ENCODE data around the gene UGT1A10.

The UGT1A10 gene

DNA sequence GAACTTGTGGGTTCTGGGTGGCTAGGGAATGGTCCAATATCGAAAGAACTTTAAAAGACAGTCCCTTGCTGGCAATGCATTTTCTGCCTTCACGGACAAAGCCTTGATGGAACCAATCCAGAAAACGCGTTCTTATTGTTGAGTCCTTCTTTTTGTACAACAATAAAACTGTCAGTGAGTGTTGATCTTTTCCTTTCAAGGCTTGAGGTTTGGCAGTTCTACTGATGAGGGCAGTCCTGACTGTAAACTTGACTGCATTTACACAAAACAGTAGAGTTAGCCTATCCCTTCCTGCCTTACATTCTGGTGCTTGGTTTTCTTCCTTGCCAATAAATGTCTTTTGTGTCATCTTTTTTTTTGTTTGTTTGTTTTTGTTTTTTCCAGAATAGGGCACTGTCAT lies 42.9 kb downstream of the UGT1A10 start:
- no peak for TF ChIP-seq EGR1 (IDR thresholded peaks at IDR 0.05)
- no peak for TF ChIP-seq RAD21 (IDR thresholded peaks at IDR 0.05; ENCODE audit: low read depth)
- TF ChIP-seq, protein P1, sequence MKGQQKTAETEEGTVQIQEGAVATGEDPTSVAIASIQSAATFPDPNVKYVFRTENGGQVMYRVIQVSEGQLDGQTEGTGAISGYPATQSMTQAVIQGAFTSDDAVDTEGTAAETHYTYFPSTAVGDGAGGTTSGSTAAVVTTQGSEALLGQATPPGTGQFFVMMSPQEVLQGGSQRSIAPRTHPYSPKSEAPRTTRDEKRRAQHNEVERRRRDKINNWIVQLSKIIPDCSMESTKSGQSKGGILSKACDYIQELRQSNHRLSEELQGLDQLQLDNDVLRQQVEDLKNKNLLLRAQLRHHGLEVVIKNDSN (IDR thresholded peaks at IDR 0.05): no peak
- no peak for TF ChIP-seq NFIC (IDR thresholded peaks at IDR 0.05)
- no peak for TF ChIP-seq YY1 (IDR thresholded peaks at IDR 0.05; ENCODE audit: low read depth)
- no peak for TF ChIP-seq TCF12 (IDR thresholded peaks at IDR 0.05; ENCODE audit: low read depth)
- TF ChIP-seq FOXM1 (IDR thresholded peaks at IDR 0.05; ENCODE audit: borderline replicate concordance, low read depth): no peak
- no peak for TF ChIP-seq EP300 (IDR thresholded peaks at IDR 0.05; ENCODE audit: borderline replicate concordance)
- TF ChIP-seq TAF1 (IDR thresholded peaks at IDR 0.05; ENCODE audit: low read depth): no peak
- TF ChIP-seq, protein P2, sequence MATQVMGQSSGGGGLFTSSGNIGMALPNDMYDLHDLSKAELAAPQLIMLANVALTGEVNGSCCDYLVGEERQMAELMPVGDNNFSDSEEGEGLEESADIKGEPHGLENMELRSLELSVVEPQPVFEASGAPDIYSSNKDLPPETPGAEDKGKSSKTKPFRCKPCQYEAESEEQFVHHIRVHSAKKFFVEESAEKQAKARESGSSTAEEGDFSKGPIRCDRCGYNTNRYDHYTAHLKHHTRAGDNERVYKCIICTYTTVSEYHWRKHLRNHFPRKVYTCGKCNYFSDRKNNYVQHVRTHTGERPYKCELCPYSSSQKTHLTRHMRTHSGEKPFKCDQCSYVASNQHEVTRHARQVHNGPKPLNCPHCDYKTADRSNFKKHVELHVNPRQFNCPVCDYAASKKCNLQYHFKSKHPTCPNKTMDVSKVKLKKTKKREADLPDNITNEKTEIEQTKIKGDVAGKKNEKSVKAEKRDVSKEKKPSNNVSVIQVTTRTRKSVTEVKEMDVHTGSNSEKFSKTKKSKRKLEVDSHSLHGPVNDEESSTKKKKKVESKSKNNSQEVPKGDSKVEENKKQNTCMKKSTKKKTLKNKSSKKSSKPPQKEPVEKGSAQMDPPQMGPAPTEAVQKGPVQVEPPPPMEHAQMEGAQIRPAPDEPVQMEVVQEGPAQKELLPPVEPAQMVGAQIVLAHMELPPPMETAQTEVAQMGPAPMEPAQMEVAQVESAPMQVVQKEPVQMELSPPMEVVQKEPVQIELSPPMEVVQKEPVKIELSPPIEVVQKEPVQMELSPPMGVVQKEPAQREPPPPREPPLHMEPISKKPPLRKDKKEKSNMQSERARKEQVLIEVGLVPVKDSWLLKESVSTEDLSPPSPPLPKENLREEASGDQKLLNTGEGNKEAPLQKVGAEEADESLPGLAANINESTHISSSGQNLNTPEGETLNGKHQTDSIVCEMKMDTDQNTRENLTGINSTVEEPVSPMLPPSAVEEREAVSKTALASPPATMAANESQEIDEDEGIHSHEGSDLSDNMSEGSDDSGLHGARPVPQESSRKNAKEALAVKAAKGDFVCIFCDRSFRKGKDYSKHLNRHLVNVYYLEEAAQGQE (IDR thresholded peaks at IDR 0.05; ENCODE audit: low read depth): no peak
- no peak for TF ChIP-seq TEAD4 (IDR thresholded peaks at IDR 0.05)
- TF ChIP-seq ZBTB7A (IDR thresholded peaks at IDR 0.05; ENCODE audit: low read depth): no peak
- TF ChIP-seq CREB1 (IDR thresholded peaks at IDR 0.05; ENCODE audit: low read depth): no peak
- TF ChIP-seq, protein P3, sequence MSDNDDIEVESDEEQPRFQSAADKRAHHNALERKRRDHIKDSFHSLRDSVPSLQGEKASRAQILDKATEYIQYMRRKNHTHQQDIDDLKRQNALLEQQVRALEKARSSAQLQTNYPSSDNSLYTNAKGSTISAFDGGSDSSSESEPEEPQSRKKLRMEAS (IDR thresholded peaks at IDR 0.05): no peak

DNA sequence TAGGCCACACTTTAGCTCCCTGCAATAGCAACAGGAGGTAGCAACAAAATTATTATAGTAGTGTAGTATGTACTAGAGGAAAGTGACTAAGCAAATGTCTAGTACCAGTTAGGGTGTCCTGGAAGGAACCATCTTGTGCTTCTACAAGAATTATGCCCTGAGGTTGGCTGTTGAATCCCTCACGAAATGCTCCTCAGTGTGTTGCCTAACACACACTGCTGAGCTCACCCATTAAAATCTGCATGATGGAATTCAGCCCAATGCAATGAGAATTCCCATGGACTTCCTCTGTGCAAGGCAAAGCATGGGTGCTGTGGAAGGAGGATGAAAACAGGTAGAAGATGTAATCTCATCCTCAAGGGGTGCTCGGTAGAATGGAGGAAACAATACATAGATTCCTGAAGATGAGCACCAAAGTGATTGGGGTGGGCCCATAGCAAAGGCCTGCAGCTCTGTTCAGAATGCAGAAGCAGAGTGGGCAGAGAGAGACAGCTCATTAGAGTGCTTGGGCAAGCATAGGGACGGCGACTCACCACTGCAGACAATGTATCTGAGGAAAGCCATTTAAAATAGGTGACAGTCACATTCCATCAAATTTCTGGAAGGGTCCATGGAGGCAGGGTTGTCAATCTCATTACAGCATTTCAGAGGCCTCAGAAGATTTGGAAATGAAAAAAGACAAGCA lies 44.3 kb downstream of the UGT1A10 start:
- TF ChIP-seq TEAD4 (IDR thresholded peaks at IDR 0.05) (no peak), YY1 (IDR thresholded peaks at IDR 0.05; ENCODE audit: low read depth) (no peak), FOXM1 (IDR thresholded peaks at IDR 0.05; ENCODE audit: borderline replicate concordance, low read depth) (no peak), NFIC (IDR thresholded peaks at IDR 0.05) (no peak), TAF1 (IDR thresholded peaks at IDR 0.05; ENCODE audit: low read depth) (no peak), CREB1 (IDR thresholded peaks at IDR 0.05; ENCODE audit: low read depth) (no peak), EGR1 (IDR thresholded peaks at IDR 0.05) (no peak), ZBTB7A (IDR thresholded peaks at IDR 0.05; ENCODE audit: low read depth) (no peak), CEBPB (IDR thresholded peaks at IDR 0.05) (no peak), TCF12 (IDR thresholded peaks at IDR 0.05; ENCODE audit: low read depth) (no peak), EP300 (IDR thresholded peaks at IDR 0.05; ENCODE audit: borderline replicate concordance) (no peak), RAD21 (IDR thresholded peaks at IDR 0.05; ENCODE audit: low read depth) (no peak)
- TF ChIP-seq, protein P2 (IDR thresholded peaks at IDR 0.05; ENCODE audit: low read depth): no peak
- TF ChIP-seq, protein P3 (IDR thresholded peaks at IDR 0.05): no peak
- TF ChIP-seq, protein P1 (IDR thresholded peaks at IDR 0.05): no peak

DNA sequence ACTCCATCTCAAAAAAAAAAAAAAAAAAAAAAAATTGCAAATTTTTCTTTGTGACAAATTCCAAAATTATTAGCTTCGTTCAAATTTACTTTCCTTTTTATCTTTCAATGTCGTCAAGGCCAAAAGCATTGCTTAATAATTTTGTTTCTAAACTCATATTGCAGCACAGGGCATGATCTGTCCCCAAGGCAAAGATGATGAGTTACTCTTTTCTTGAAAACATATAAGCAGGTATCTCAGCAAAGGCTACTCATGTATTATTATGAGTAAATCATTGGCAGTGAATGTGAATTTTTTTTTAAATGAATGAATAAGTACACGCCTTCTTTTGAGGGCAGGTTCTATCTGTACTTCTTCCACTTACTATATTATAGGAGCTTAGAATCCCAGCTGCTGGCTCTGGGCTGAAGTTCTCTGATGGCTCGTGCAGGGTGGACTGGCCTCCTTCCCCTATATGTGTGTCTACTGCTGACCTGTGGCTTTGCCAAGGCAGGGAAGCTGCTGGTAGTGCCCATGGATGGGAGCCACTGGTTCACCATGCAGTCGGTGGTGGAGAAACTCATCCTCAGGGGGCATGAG lies 45.4 kb downstream of the UGT1A10 start, which contains the start of gene UGT1A7:
Gene UGT1A7, plus strand, starts transcription at position 381 of the 579 bp plus-strand sequence. Its CDS starts 37 bp downstream, at position 418.
- no peak for TF ChIP-seq NFIC (IDR thresholded peaks at IDR 0.05)
- TF ChIP-seq, protein P2 (IDR thresholded peaks at IDR 0.05; ENCODE audit: low read depth): no peak
- no peak for TF ChIP-seq CREB1 (IDR thresholded peaks at IDR 0.05; ENCODE audit: low read depth)
- TF ChIP-seq TEAD4 (IDR thresholded peaks at IDR 0.05): no peak
- TF ChIP-seq, protein P1 (IDR thresholded peaks at IDR 0.05): no peak
- TF ChIP-seq, protein P3 (IDR thresholded peaks at IDR 0.05): no peak

Measured in Ishikawa (cell line).